Inflammatory macrophage (primary cell): ENCODE results near the gene BAG5.
"Not testable (repeated sequence)": the region's sequence is repeated elsewhere in the genome, so short reads cannot be mapped to it uniquely, and the experiment has no call there.

Experiments used
- DNase-seq, 2 donors: peaks; one replicate each; pipeline ENCODE4 v3.0.0-alpha.2; 2020 to 2022

Gene BAG5

GRCh38 chr14:103521951-103522563 is 40.4 kb downstream of the BAG5 start:
- DNase-seq = no peak

GRCh38 chr14:103521438-103521950 is 41.0 kb downstream of the BAG5 start:
- DNase-seq = no peak

- peak; percentile 64 to 73 for DNase-seq
Observed at GRCh38 chr14:103520657-103521437, 41.6 kb downstream of the BAG5 start.

- DNase-seq = no peak
Observed at GRCh38 chr14:103520269-103520656, 42.2 kb downstream of the BAG5 start.

GRCh38 chr14:103519837-103520212 is 42.6 kb downstream of the BAG5 start:
- DNase-seq = no peak

- DNase-seq = no peak
Observed at GRCh38 chr14:103519043-103519836, 43.2 kb downstream of the BAG5 start.

- DNase-seq = peak; percentile 21 to 25
Observed at GRCh38 chr14:103518422-103519042, 43.9 kb downstream of the BAG5 start.

- no peak for DNase-seq
Observed at GRCh38 chr14:103517721-103518421, 44.6 kb downstream of the BAG5 start.

GRCh38 chr14:103517174-103517566 is 45.3 kb downstream of the BAG5 start:
- DNase-seq = no peak

GRCh38 chr14:103516426-103517173 is 45.9 kb downstream of the BAG5 start:
- DNase-seq = no peak

- DNase-seq = no peak
Observed at GRCh38 chr14:103514596-103515421, 47.6 kb downstream of the BAG5 start.

- peak; percentile 65 to 88 for DNase-seq
Observed at GRCh38 chr14:103512701-103513611, 49.5 kb downstream of the BAG5 start.

GRCh38 chr14:103512180-103512579 is 50.3 kb downstream of the BAG5 start:
- not testable (repeated sequence) for DNase-seq

GRCh38 chr14:103510724-103511693 is 51.4 kb downstream of the BAG5 start:
- no peak for DNase-seq

GRCh38 chr14:103509864-103510723 is 52.4 kb downstream of the BAG5 start:
- DNase-seq = no peak

- DNase-seq = no peak
Observed at GRCh38 chr14:103508521-103509329, 53.7 kb downstream of the BAG5 start.
